SU-DHL-6 (cell line): ENCODE data around the gene LATS1.
A peak's percentile ranks its signal among the peaks of the same experiment; 100 is the strongest.

Source experiments
- H2AFZ ChIP-seq: fragments of 200-600 bp; sonication (generic); 2 replicates; pipeline ENCODE4 v1.6.1; 2014; ENCODE audit warnings: low read depth, mild to moderate bottlenecking, moderate library complexity, mixed read lengths, antibody characterized with exemption, low read length; ENCODE audit not compliant: severe bottlenecking
- H3F3A ChIP-seq: fragments of 200-600 bp; shearing (Covaris generic); 2 replicates; pipeline ENCODE4 v1.6.0; 2016; ENCODE audit warnings: antibody characterized with exemption, mild to moderate bottlenecking; ENCODE audit not compliant: insufficient read depth
- H3K27ac ChIP-seq: fragments of 200-600 bp; sonication (generic); 2 replicates; pipeline ENCODE4 v1.5.1; 2016; ENCODE audit warnings: low read depth, mild to moderate bottlenecking, low read length, moderate library complexity, mixed read lengths
- H3K27me3 ChIP-seq: fragments of 200-600 bp; sonication (generic), shearing (Covaris generic); 2 replicates; pipeline ENCODE4 v1.6.0; 2014; ENCODE audit warnings: mild to moderate bottlenecking, low read length
- H3K36me3 ChIP-seq: fragments of 200-600 bp; sonication (generic); 2 replicates; pipeline ENCODE4 v1.6.1; 2014; ENCODE audit warnings: mild to moderate bottlenecking, low read length, mixed read lengths
- H3K4me2 ChIP-seq: fragments of 300-600, 200-600 bp; shearing (Covaris generic), sonication (generic); 2 replicates; pipeline ENCODE4 v1.6.0; 2014; ENCODE audit warnings: low read length, low read depth, mild to moderate bottlenecking; ENCODE audit not compliant: poor library complexity, severe bottlenecking
- H3K4me3 ChIP-seq: fragments of 200-600 bp; sonication (generic); 2 replicates; pipeline ENCODE4 v1.5.1; 2014; ENCODE audit warnings: antibody characterized with exemption, low read length, mild to moderate bottlenecking, mixed read lengths; ENCODE audit not compliant: insufficient read depth, poor library complexity, severe bottlenecking
- H3K79me2 ChIP-seq: fragments of 200-600 bp; sonication (generic); 2 replicates; pipeline ENCODE4 v1.6.1; 2014; ENCODE audit warnings: mild to moderate bottlenecking, low read length, moderate library complexity; ENCODE audit not compliant: insufficient read depth
- H3K9ac ChIP-seq: fragments of 200-600 bp; sonication (generic); 2 replicates; pipeline ENCODE4 v1.7.0; 2014; ENCODE audit warnings: mild to moderate bottlenecking, low read length
- H3K9me2 ChIP-seq: fragments of 200-600 bp; sonication (generic); replicated peaks from 2 replicates; pipeline ENCODE4 v1.6.1; 2014; ENCODE audit warnings: low read length; ENCODE audit not compliant: insufficient read depth
- H3K9me3 ChIP-seq: fragments of 200-600 bp; sonication (generic); 2 replicates; pipeline ENCODE4 v1.6.1; 2014; ENCODE audit warnings: low read length, mixed read lengths; ENCODE audit not compliant: insufficient read depth
- H4K20me1 ChIP-seq: fragments of 200-600 bp; sonication (generic); 2 replicates; pipeline ENCODE4 v1.6.1; 2014; ENCODE audit warnings: low read depth, mild to moderate bottlenecking, antibody characterized with exemption, low read length, moderate library complexity, mixed read lengths
- CTCF ChIP-seq: fragments of 200-600 bp; sonication (generic); IDR thresholded peaks from one replicate; pipeline ENCODE4 v1.5.1; 2017; ENCODE audit warnings: antibody characterized with exemption, mild to moderate bottlenecking, low read length, moderate library complexity; ENCODE audit not compliant: insufficient read depth, poor library complexity, severe bottlenecking
- EZH2phosphoT487 ChIP-seq: fragments of 200-600 bp; sonication (generic), shearing (Covaris generic); conservative IDR thresholded peaks from 2 replicates; pipeline ENCODE4 v1.6.1; 2018; ENCODE audit warnings: mild to moderate bottlenecking, antibody characterized with exemption, low read length, moderate library complexity, mixed read lengths

Gene LATS1

GRCh38 chr6:149657441-149657840 is 60.5 kb downstream of the LATS1 start:
- H3K9me2 ChIP-seq: no peaks in the 10 kb centered on the region
- H2AFZ ChIP-seq: no peak overlapping the region
- H3F3A ChIP-seq: peaks cover 9% of the 10 kb centered on the region; the same call in 1 of the 2 replicates
- no peak overlapping the region for H3K27ac ChIP-seq
- H3K27me3 ChIP-seq: no peaks in the 10 kb centered on the region
- TF ChIP-seq CTCF: no peak
- TF ChIP-seq EZH2phosphoT487: no peak
- H3K4me3 ChIP-seq: no peak overlapping the region
- no peak overlapping the region for H3K4me2 ChIP-seq
- no peak overlapping the region for H3K9ac ChIP-seq
- no peaks in the 10 kb centered on the region for H3K9me3 ChIP-seq
- no peaks in the 10 kb centered on the region for H4K20me1 ChIP-seq
- H3K79me2 ChIP-seq: no peaks in the 10 kb centered on the region
- H3K36me3 ChIP-seq: peaks cover 22% of the 10 kb centered on the region

GRCh38 chr6:149651056-149651455 is 66.8 kb downstream of the LATS1 start:
- H3K27me3 ChIP-seq: no peaks in the 10 kb centered on the region
- H3K9me3 ChIP-seq: no peaks in the 10 kb centered on the region
- no peaks in the 10 kb centered on the region for H3K36me3 ChIP-seq
- no peak overlapping the region for H3K4me2 ChIP-seq
- no peak overlapping the region for H3K4me3 ChIP-seq
- no peak overlapping the region for H2AFZ ChIP-seq
- peak overlapping the region; percentile 36 for H3K27ac ChIP-seq
- TF ChIP-seq EZH2phosphoT487 (no peak), CTCF (no peak)
- H4K20me1 ChIP-seq: no peaks in the 10 kb centered on the region
- H3K79me2 ChIP-seq: peaks cover 23% of the 10 kb centered on the region
- H3K9me2 ChIP-seq: no peaks in the 10 kb centered on the region
- no peak overlapping the region; the same call in 1 of the 2 replicates for H3K9ac ChIP-seq
- H3F3A ChIP-seq: peaks cover 10% of the 10 kb centered on the region; the same call in 1 of the 2 replicates

- Histone ChIP-seq H3K9me3 (no peaks in the 10 kb centered on the region), H3K27ac (peak within 1 kb of the TSS; percentile 36), H3K79me2 (peaks cover 45% of the 10 kb centered on the region), H3K9ac (peak within 1 kb of the TSS; percentile 89), H2AFZ (peak within 1 kb of the TSS; percentile 95), H4K20me1 (no peaks in the 10 kb centered on the region), H3K27me3 (no peaks in the 10 kb centered on the region), H3K4me2 (peak within 1 kb of the TSS; percentile 89), H3K9me2 (no peaks in the 10 kb centered on the region), H3K36me3 (no peaks in the 10 kb centered on the region), H3K4me3 (peak within 1 kb of the TSS; percentile 87), H3F3A (peaks cover 10% of the 10 kb centered on the region; the same call in 1 of the 2 replicates)
- TF ChIP-seq CTCF: no peak
- TF ChIP-seq EZH2phosphoT487: no peak
Observed at GRCh38 chr6:149648148-149649145, 69.5 kb downstream of the LATS1 start, which contains the start of gene KATNA1. KATNA1 (minus strand) TSS chr6:149648714; CDS start chr6:149638547, 10,167 bp downstream.
